ENCODE data around the gene ERGIC1. TPM values are rescaled to one million over a fixed set of nuclear protein-coding genes. Genes with fewer than 3 reads are reported as not detected.
"Not testable (repeated sequence)": the region's sequence is repeated elsewhere in the genome, so short reads cannot be mapped to it uniquely, and the experiment has no call there.

ERGIC1 gene
- total RNA-seq, 1 donor from 2014 or later: 131 TPM

DNA sequence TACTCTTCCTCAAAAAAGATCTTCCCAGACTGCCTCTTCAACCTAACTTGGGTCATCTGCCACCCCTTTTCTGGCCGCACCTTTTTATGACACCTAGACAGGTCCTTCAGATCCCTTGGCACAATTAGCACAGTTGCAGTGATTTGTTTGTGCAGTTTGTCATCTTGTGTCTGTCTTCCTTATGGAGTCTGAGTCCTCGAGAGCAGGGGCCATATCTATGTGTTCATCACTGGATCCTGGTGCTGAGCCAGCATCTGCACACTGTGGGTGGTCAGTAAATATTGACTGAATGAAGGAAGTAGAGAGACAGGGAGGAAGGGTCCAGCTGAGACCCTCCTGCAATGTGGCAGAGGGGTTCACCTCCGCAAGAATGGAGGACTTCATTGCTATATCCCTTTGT lies 14.4 kb downstream of the ERGIC1 start:
- TF ChIP-seq EZH2 (IDR thresholded peaks at IDR 0.05; ENCODE audit: insufficient read depth, low read length): no peak
- TF ChIP-seq, protein P1, sequence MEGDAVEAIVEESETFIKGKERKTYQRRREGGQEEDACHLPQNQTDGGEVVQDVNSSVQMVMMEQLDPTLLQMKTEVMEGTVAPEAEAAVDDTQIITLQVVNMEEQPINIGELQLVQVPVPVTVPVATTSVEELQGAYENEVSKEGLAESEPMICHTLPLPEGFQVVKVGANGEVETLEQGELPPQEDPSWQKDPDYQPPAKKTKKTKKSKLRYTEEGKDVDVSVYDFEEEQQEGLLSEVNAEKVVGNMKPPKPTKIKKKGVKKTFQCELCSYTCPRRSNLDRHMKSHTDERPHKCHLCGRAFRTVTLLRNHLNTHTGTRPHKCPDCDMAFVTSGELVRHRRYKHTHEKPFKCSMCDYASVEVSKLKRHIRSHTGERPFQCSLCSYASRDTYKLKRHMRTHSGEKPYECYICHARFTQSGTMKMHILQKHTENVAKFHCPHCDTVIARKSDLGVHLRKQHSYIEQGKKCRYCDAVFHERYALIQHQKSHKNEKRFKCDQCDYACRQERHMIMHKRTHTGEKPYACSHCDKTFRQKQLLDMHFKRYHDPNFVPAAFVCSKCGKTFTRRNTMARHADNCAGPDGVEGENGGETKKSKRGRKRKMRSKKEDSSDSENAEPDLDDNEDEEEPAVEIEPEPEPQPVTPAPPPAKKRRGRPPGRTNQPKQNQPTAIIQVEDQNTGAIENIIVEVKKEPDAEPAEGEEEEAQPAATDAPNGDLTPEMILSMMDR (IDR thresholded peaks at IDR 0.05; ENCODE audit: insufficient read depth, low read depth, low read length): no peak
- Mint-ChIP-seq H3K4me3 (ENCODE audit: unreplicated experiment) (no peak overlapping the region), H3K36me3 (ENCODE audit: low read depth, unreplicated experiment) (peaks cover 6% of the 10 kb centered on the region), H3K4me1 (ENCODE audit: low read depth, unreplicated experiment) (peaks cover 16% of the 10 kb centered on the region), H3K9me3 (ENCODE audit: unreplicated experiment) (no peaks in the 10 kb centered on the region), H3K27me3 (ENCODE audit: low read depth, unreplicated experiment) (no peaks in the 10 kb centered on the region), H3K27ac (ENCODE audit: unreplicated experiment) (no peak overlapping the region)
- Histone ChIP-seq H3K4me1 (ENCODE audit: insufficient read depth, low read length) (peaks cover 12% of the 10 kb centered on the region), H3K9ac (ENCODE audit: low read length) (no peak overlapping the region), H3K4me3 (ENCODE audit: insufficient read depth, low read depth, low read length) (no peak overlapping the region), H3K9me3 (ENCODE audit: insufficient read depth, low read depth, low read length) (no peaks in the 10 kb centered on the region), H3K4me2 (ENCODE audit: low read length) (no peak overlapping the region), H3K79me2 (ENCODE audit: insufficient read depth, low read length) (peaks cover 94% of the 10 kb centered on the region), H3K27me3 (ENCODE audit: insufficient read depth, low read length) (no peaks in the 10 kb centered on the region), H3K36me3 (ENCODE audit: insufficient read depth, low read length) (no peaks in the 10 kb centered on the region), H3K27ac (ENCODE audit: low read depth, low read length) (no peak overlapping the region), H4K20me1 (ENCODE audit: insufficient read depth, low read length) (peaks cover 84% of the 10 kb centered on the region), H2AFZ (ENCODE audit: low read depth, low read length) (no peak overlapping the region)
- DNase-seq (ENCODE audit: low read depth) (no peak), FAIRE-seq (no peak)

- Mint-ChIP-seq H3K4me3 (ENCODE audit: unreplicated experiment) (no peak overlapping the region), H3K36me3 (ENCODE audit: low read depth, unreplicated experiment) (peaks cover 8% of the 10 kb centered on the region), H3K27me3 (ENCODE audit: low read depth, unreplicated experiment) (no peaks in the 10 kb centered on the region), H3K9me3 (ENCODE audit: unreplicated experiment) (no peaks in the 10 kb centered on the region), H3K27ac (ENCODE audit: unreplicated experiment) (no peak overlapping the region), H3K4me1 (ENCODE audit: low read depth, unreplicated experiment) (peaks cover 24% of the 10 kb centered on the region)
- Histone ChIP-seq H3K36me3 (ENCODE audit: insufficient read depth, low read length) (no peaks in the 10 kb centered on the region), H3K79me2 (ENCODE audit: insufficient read depth, low read length) (peaks cover 94% of the 10 kb centered on the region), H4K20me1 (ENCODE audit: insufficient read depth, low read length) (peaks cover 72% of the 10 kb centered on the region), H3K4me3 (ENCODE audit: insufficient read depth, low read depth, low read length) (no peak overlapping the region), H3K27me3 (ENCODE audit: insufficient read depth, low read length) (no peaks in the 10 kb centered on the region), H3K27ac (ENCODE audit: low read depth, low read length) (peak overlapping the region; percentile 15), H2AFZ (ENCODE audit: low read depth, low read length) (no peak overlapping the region), H3K9me3 (ENCODE audit: insufficient read depth, low read depth, low read length) (no peaks in the 10 kb centered on the region), H3K4me1 (ENCODE audit: insufficient read depth, low read length) (peaks cover 21% of the 10 kb centered on the region), H3K9ac (ENCODE audit: low read length) (peak overlapping the region; percentile 17), H3K4me2 (ENCODE audit: low read length) (no peak overlapping the region)
- DNase-seq (ENCODE audit: low read depth) (no peak), FAIRE-seq (no peak)
- TF ChIP-seq EZH2 (IDR thresholded peaks at IDR 0.05; ENCODE audit: insufficient read depth, low read length): no peak
- TF ChIP-seq, protein P1 (IDR thresholded peaks at IDR 0.05; ENCODE audit: insufficient read depth, low read depth, low read length): no peak
Observed at GRCh38 chr5:172849606-172850453, 15.8 kb downstream of the ERGIC1 start.

GRCh38 chr5:172850454-172850797 lies 16.4 kb downstream of the ERGIC1 start:
- Mint-ChIP-seq H3K4me1 (ENCODE audit: low read depth, unreplicated experiment) (peaks cover 26% of the 10 kb centered on the region), H3K27ac (ENCODE audit: unreplicated experiment) (no peak overlapping the region), H3K36me3 (ENCODE audit: low read depth, unreplicated experiment) (peaks cover 8% of the 10 kb centered on the region), H3K9me3 (ENCODE audit: unreplicated experiment) (no peaks in the 10 kb centered on the region), H3K27me3 (ENCODE audit: low read depth, unreplicated experiment) (no peaks in the 10 kb centered on the region), H3K4me3 (ENCODE audit: unreplicated experiment) (no peak overlapping the region)
- Histone ChIP-seq H3K4me3 (ENCODE audit: insufficient read depth, low read depth, low read length) (no peak overlapping the region), H3K36me3 (ENCODE audit: insufficient read depth, low read length) (no peaks in the 10 kb centered on the region), H3K4me2 (ENCODE audit: low read length) (no peak overlapping the region), H3K9ac (ENCODE audit: low read length) (peak overlapping the region; percentile 17), H4K20me1 (ENCODE audit: insufficient read depth, low read length) (peaks cover 66% of the 10 kb centered on the region), H3K79me2 (ENCODE audit: insufficient read depth, low read length) (peaks cover 94% of the 10 kb centered on the region), H3K27ac (ENCODE audit: low read depth, low read length) (no peak overlapping the region), H2AFZ (ENCODE audit: low read depth, low read length) (no peak overlapping the region), H3K27me3 (ENCODE audit: insufficient read depth, low read length) (no peaks in the 10 kb centered on the region), H3K9me3 (ENCODE audit: insufficient read depth, low read depth, low read length) (no peaks in the 10 kb centered on the region), H3K4me1 (ENCODE audit: insufficient read depth, low read length) (peaks cover 25% of the 10 kb centered on the region)
- no peak for DNase-seq (ENCODE audit: low read depth)
- FAIRE-seq: no peak
- TF ChIP-seq, protein P1 (IDR thresholded peaks at IDR 0.05; ENCODE audit: insufficient read depth, low read depth, low read length): no peak
- TF ChIP-seq EZH2 (IDR thresholded peaks at IDR 0.05; ENCODE audit: insufficient read depth, low read length): no peak

DNA sequence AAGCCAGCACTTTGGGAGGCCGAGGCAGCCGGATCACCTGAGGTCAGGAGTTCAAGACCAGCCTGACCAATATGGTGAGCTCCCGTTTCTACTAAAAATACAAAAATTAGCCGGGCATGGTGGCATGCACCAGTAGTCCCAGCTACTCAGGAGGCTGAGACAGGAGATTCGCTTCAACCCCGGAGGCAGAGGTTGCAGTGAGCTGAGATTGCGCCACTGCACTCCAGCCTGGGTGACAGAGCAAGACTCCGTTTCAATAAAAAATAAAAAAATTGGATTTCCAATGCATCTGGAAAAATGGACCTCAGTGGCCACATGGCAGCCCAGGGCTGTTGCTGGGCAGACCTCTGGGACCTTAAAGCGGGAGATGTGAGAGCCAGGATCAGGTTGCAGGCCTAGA lies 17.2 kb downstream of the ERGIC1 start:
- H3K27me3 ChIP-seq (ENCODE audit: insufficient read depth, low read length); H3K4me3 Mint-ChIP-seq (ENCODE audit: unreplicated experiment); DNase-seq (ENCODE audit: low read depth); H3K4me2 ChIP-seq (ENCODE audit: low read length); H3K27ac ChIP-seq (ENCODE audit: low read depth, low read length); H3K27me3 Mint-ChIP-seq (ENCODE audit: low read depth, unreplicated experiment); H3K27ac Mint-ChIP-seq (ENCODE audit: unreplicated experiment); H3K9me3 ChIP-seq (ENCODE audit: insufficient read depth, low read depth, low read length); H3K9ac ChIP-seq (ENCODE audit: low read length); H3K9me3 Mint-ChIP-seq (ENCODE audit: unreplicated experiment); FAIRE-seq; H3K4me3 ChIP-seq (ENCODE audit: insufficient read depth, low read depth, low read length); H2AFZ ChIP-seq (ENCODE audit: low read depth, low read length); H3K36me3 ChIP-seq (ENCODE audit: insufficient read depth, low read length): not testable (repeated sequence)
- H3K4me1 ChIP-seq (ENCODE audit: insufficient read depth, low read length): peaks cover 33% of the 10 kb centered on the region
- H3K36me3 Mint-ChIP-seq (ENCODE audit: low read depth, unreplicated experiment): peaks cover 13% of the 10 kb centered on the region
- H4K20me1 ChIP-seq (ENCODE audit: insufficient read depth, low read length): peaks cover 62% of the 10 kb centered on the region
- H3K79me2 ChIP-seq (ENCODE audit: insufficient read depth, low read length): peaks cover 94% of the 10 kb centered on the region
- H3K4me1 Mint-ChIP-seq (ENCODE audit: low read depth, unreplicated experiment): peaks cover 27% of the 10 kb centered on the region

Data from astrocyte (in vitro differentiated cells and primary cell).